ENCODE measurements around the gene GP9.

GP9 gene

DNA sequence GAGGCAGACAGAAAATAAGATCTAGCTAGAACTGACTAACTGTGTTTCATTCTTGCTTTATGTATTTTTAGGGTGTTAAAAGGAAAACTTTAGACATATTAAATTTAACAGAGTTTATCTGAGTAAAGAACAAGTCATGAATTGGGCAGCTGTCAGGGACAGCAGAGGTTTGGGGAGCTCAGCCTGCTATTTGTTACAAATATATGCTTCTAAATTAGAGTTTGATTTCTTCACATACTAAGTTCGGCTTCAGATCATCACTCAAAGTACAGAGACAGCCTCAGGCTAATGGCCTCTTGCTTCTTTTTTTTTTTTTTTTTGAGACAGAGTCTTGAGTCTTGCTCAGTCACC, 37.6 kb upstream of the GP9 start:
- no peaks in the 10 kb centered on the region for H3K36me3 Mint-ChIP-seq (ENCODE audit: low read depth)
- H3K27ac Mint-ChIP-seq, result no peak overlapping the region
- no peak for ATAC-seq
- no peaks in the 10 kb centered on the region for H3K9me3 Mint-ChIP-seq
- H3K4me1 Mint-ChIP-seq, result peaks cover 25% of the 10 kb centered on the region
- H3K27me3 Mint-ChIP-seq, result no peaks in the 10 kb centered on the region
- no peak overlapping the region for H3K4me3 Mint-ChIP-seq
- DNase-seq, result no peak

DNA sequence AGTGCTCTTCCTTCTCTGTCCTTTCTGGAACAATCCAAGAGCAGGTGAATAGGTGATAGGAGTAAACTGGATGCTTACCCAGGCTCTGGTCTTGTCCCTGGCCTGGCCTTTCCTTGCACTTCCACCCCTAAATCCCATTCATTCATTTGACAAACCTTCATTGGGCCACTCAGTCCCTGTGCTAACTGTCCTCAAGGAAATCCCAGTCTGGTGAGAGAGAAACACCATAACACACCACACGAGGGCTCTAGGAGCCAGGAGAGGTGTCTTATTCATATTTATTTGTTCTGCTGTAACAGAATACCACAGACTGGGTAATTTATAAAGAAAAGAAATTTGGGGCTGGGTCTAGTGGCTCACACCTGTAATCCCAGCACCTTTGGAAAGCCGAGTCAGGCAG, 36.7 kb upstream of the GP9 start:
- no peak for ATAC-seq

DNA sequence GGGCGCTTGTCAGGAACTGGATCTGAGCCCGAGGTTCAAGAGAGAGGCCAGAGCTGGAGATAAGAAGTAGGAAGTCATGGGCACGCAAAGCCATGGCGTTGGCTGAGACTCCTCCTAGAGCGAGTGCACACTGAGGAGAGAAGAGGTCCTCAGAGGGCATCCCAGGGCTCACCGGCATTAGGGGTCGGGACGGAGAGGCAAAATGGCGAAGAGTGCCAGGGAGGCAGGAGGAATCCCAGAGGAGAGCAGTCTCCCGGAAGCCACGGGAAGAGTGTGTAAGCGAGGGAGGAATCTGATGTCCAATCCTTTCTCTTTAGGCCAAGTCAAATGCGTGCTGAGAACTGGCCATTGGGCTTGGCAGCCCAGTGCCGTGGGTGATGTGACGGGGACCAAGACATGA, 35.5 kb upstream of the GP9 start:
- H3K4me3 Mint-ChIP-seq, result no peak overlapping the region
- H3K9me3 Mint-ChIP-seq, result no peaks in the 10 kb centered on the region
- H3K4me1 Mint-ChIP-seq, result peaks cover 25% of the 10 kb centered on the region
- no peaks in the 10 kb centered on the region for H3K36me3 Mint-ChIP-seq (ENCODE audit: low read depth)
- ATAC-seq (no peak), DNase-seq (no peak)
- H3K27me3 Mint-ChIP-seq, result no peaks in the 10 kb centered on the region
- H3K27ac Mint-ChIP-seq, result peak overlapping the region; percentile 23

More for the DNA sequence above, 36.7 kb upstream of the GP9 start:
- no peak overlapping the region for H3K27ac Mint-ChIP-seq
- H3K36me3 Mint-ChIP-seq (ENCODE audit: low read depth), result no peaks in the 10 kb centered on the region
- no peak overlapping the region for H3K4me3 Mint-ChIP-seq
- H3K27me3 Mint-ChIP-seq, result no peaks in the 10 kb centered on the region
- H3K9me3 Mint-ChIP-seq, result no peaks in the 10 kb centered on the region
- peaks cover 25% of the 10 kb centered on the region for H3K4me1 Mint-ChIP-seq
- no peak for DNase-seq

DNA sequence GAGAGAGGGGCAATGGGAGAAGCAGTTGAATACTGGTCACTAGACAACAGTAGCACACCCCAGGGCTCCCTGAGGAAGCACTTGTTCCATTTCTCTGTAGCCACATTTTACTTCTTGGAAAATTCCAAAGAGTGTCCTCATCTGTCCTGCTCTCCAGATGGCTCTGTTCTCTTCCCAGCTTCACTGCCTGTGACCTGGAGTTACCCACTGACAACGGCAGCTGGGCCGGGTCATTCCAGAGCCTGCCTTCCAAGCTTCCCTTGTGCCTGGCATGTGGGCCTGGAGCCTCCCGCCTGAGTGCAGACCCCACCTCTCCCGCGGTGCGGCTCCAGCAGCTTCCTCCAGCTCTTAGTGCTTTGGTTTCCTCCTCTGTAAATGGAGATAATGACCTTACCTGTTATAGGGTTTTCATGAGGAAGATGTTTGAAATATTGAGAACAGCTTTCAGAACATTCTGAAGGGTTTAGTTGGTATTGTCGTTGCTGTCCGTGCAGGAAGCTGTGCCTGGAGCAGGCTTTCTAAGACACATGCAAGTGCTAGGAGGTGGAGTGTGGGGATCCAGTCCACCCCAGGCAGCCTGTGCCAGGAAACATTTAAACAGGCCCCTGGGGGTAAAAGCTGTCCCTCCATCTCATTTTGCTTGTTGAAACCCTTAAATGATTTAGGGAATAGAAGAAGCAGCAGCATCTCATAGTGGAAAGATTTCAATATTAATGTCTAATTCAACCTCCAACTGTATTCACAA, 34.7 kb upstream of the GP9 start:
- DNase-seq, result no peak
- Mint-ChIP-seq H3K36me3 (ENCODE audit: low read depth) (no peaks in the 10 kb centered on the region), H3K4me3 (peak overlapping the region; percentile 80), H3K4me1 (peaks cover 25% of the 10 kb centered on the region), H3K9me3 (no peaks in the 10 kb centered on the region), H3K27ac (peak overlapping the region; percentile 92), H3K27me3 (no peaks in the 10 kb centered on the region)
- no peak for ATAC-seq

DNA sequence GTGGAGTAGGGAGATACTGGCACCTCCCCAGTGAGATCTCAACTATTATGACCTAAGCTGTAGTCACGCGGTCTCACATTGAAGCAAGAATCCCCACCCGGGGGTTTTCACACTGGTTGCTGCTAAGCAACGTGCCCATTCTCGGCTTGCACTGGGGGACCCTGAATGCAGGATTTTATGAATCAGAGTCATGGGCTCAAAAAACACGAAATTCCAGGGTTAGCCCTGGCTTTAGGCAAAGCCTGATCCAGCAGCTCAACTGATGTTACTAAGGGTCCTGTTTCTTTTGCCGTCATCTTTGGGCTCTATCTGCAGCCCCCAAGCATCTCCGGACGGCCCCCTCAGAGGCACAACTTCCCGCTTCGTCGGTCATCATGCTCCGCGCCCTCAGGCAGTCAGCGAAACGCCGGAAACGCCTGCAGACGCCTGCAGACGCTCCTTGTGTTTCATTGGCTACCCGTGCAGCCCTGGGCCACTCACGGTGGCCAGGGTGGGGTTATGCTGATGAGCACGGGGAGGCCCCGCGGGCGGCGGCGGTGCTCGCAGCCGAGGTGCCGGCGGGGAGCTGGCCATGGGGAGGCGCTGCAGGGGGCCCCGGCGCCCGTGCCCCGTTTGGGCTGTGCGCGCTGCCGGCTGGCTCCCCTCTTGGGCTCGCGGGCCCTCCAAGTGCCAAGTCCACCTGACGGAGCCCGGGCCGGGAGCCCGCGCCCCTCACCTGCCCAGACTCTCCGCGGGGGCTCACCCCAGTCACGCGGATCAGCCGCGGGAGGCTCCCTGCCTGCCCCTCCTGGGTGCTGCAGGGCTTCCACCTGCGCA, 33.6 kb upstream of the GP9 start:
- H3K27me3 Mint-ChIP-seq, result no peaks in the 10 kb centered on the region
- H3K4me1 Mint-ChIP-seq, result peaks cover 25% of the 10 kb centered on the region
- no peaks in the 10 kb centered on the region for H3K36me3 Mint-ChIP-seq (ENCODE audit: low read depth)
- ATAC-seq (peak; percentile 99), DNase-seq (peak; percentile 93)
- no peaks in the 10 kb centered on the region for H3K9me3 Mint-ChIP-seq
- peak overlapping the region; percentile 92 for H3K27ac Mint-ChIP-seq
- peak overlapping the region; percentile 80 for H3K4me3 Mint-ChIP-seq

DNA sequence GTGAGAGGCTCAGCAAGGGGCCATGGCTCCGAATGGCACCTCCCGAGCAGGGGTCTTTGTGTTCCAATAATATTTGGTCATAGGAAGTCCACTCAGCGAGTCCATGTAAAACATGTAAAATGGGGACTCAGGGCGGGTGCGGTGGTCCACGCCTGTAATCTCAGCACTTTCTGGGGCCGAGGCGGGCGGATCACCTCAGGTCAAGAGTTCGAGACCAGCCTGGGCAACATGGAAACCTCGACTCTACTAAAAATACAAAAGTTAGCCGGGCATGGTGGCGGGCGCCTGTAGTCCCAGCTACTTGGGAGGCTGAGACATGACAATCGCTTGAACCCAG, 33.1 kb upstream of the GP9 start:
- DNase-seq (no peak), ATAC-seq (no peak)
- Mint-ChIP-seq H3K4me3 (peak overlapping the region; percentile 42), H3K36me3 (ENCODE audit: low read depth) (no peaks in the 10 kb centered on the region), H3K27me3 (no peaks in the 10 kb centered on the region), H3K9me3 (no peaks in the 10 kb centered on the region), H3K27ac (no peak overlapping the region), H3K4me1 (peaks cover 21% of the 10 kb centered on the region)

DNA sequence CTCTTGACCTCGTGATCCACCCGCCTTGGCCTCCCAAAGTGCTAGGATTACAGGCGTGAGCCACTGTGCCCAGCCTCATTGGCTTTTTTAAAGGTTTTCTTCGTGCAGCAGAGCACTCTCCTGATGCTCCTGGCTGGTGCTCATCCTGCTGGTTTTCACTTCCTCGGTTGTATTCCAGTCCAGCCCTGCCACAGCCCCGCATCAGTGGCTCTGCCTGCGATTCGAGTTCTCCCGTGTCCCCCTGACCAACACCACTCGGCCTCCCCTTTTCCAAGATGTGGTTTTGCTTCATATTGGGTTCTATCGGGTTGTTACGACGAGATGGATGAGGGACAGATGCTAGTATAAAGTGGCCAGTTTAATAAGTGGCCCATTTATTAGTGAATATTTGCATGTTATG, 31.7 kb upstream of the GP9 start:
- H3K4me3 Mint-ChIP-seq, result no peak overlapping the region
- ATAC-seq, result no peak
- H3K27ac Mint-ChIP-seq, result no peak overlapping the region
- no peak for DNase-seq
- H3K4me1 Mint-ChIP-seq, result peaks cover 17% of the 10 kb centered on the region
- no peaks in the 10 kb centered on the region for H3K27me3 Mint-ChIP-seq
- H3K9me3 Mint-ChIP-seq, result no peaks in the 10 kb centered on the region
- no peaks in the 10 kb centered on the region for H3K36me3 Mint-ChIP-seq (ENCODE audit: low read depth)

DNA sequence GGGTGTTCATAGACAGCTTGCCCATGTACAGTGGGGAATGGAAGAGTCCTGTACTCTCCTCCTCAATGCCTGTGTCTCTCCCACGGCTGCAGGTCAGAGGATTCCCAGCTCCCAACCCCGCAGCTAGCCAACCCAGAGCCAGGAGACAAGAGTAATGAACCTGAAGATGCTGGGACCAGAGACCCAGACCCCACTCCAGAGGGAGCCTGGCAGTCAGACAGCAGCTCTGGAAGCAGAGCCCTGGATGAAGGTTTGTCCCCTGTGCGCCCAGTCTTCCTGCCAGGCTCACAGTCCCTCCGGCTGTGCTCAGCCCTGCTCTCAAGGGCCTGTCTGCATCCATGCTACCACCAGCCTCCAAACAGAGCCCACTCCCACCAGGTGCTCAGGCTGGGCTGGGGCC, 30.0 kb upstream of the GP9 start:
- H3K4me3 Mint-ChIP-seq, result no peak overlapping the region
- H3K9me3 Mint-ChIP-seq, result no peaks in the 10 kb centered on the region
- H3K27ac Mint-ChIP-seq, result no peak overlapping the region

DNA sequence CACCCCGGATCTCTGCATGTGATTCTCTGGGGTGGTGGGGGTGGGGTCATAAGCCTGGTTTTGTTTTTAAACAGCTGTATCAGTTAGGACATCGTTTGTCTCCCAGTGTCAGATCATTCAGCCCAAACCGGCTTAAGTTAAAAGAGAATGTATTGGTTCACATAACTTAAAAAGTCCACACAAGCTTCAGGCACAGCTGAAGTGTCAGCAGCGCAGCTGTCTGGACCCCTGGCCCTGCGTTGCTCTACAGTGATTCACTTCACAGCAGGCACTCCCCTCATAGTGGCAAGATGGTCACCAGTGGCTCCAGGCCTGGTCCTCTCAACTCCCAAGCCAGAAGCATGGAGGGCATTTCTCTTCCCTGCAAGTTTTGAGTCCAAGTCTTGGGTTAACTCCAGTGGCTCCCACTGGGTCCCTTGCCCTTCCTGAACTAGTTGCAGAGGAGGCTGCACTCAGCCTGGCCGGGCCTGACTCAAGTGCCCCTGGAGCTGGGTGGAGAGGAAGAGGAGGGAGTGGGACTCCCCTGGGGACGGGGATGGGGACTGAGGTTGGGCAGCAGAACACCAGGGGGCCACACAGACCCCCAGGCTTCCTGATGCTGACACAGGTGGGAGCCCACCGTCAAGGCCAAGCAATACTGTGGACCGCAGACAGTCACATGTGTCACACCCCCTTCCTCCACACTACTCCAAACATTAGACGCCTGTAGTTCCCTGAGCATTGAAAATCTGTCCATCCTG, 28.9 kb upstream of the GP9 start:
- no peak for ATAC-seq
- DNase-seq, result no peak
- no peaks in the 10 kb centered on the region for H3K36me3 Mint-ChIP-seq (ENCODE audit: low read depth)
- H3K9me3 Mint-ChIP-seq, result no peaks in the 10 kb centered on the region
- H3K27ac Mint-ChIP-seq, result no peak overlapping the region
- H3K27me3 Mint-ChIP-seq, result no peaks in the 10 kb centered on the region
- H3K4me1 Mint-ChIP-seq, result peaks cover 15% of the 10 kb centered on the region
- H3K4me3 Mint-ChIP-seq, result no peak overlapping the region

More for the DNA sequence above, 30.0 kb upstream of the GP9 start:
- H3K4me1 Mint-ChIP-seq, result peaks cover 19% of the 10 kb centered on the region
- no peaks in the 10 kb centered on the region for H3K36me3 Mint-ChIP-seq (ENCODE audit: low read depth)
- ATAC-seq, result no peak
- DNase-seq, result no peak
- H3K27me3 Mint-ChIP-seq, result no peaks in the 10 kb centered on the region

DNA sequence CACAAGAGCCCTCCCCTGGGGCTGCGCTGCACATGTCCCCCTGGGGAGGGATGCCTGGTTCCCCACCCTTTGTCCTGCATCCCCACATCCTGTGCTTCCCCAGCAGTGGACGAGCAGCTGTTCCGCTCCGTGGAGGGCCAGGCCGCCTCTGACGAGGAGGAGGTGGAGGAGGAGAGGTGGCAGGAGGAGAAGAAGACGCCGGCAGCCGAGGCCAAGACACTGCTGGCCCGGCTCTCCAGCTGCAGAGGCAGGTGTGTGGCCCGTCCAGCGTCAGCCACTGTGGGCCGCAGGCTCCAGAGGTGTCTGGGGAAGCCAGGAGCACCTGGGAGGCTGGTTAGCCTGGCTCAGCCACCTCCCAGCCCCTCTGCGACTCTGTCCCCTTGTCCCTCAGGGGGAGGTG, 27.9 kb upstream of the GP9 start:
- DNase-seq, result no peak
- Mint-ChIP-seq H3K27me3 (no peaks in the 10 kb centered on the region), H3K27ac (no peak overlapping the region), H3K4me3 (no peak overlapping the region), H3K4me1 (peaks cover 12% of the 10 kb centered on the region), H3K36me3 (ENCODE audit: low read depth) (no peaks in the 10 kb centered on the region), H3K9me3 (no peaks in the 10 kb centered on the region)
- ATAC-seq, result no peak

DNA sequence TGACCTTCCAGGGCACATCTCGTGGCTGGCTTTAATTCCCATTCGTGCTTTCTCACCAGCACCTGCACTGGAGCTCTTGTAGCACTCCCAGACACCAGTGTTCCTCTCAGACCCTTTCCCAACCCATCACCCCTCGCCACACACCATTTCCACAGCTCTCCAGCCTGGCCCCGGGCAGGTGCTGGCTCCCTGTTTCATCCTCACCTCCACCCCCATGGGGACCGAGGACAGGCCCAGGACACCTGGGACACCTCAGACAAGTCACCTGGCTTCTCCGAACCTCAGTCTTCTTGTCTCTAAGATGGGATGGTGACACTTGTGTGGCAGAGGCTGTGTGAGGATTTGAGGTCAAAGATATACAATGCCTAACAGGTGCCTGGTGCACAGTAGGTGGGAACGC, 27.4 kb upstream of the GP9 start:
- ATAC-seq (no peak), DNase-seq (no peak)
- no peak overlapping the region for H3K4me3 Mint-ChIP-seq
- no peak overlapping the region for H3K27ac Mint-ChIP-seq
- no peaks in the 10 kb centered on the region for H3K9me3 Mint-ChIP-seq
- H3K4me1 Mint-ChIP-seq, result peaks cover 12% of the 10 kb centered on the region
- H3K27me3 Mint-ChIP-seq, result no peaks in the 10 kb centered on the region
- no peaks in the 10 kb centered on the region for H3K36me3 Mint-ChIP-seq (ENCODE audit: low read depth)

DNA sequence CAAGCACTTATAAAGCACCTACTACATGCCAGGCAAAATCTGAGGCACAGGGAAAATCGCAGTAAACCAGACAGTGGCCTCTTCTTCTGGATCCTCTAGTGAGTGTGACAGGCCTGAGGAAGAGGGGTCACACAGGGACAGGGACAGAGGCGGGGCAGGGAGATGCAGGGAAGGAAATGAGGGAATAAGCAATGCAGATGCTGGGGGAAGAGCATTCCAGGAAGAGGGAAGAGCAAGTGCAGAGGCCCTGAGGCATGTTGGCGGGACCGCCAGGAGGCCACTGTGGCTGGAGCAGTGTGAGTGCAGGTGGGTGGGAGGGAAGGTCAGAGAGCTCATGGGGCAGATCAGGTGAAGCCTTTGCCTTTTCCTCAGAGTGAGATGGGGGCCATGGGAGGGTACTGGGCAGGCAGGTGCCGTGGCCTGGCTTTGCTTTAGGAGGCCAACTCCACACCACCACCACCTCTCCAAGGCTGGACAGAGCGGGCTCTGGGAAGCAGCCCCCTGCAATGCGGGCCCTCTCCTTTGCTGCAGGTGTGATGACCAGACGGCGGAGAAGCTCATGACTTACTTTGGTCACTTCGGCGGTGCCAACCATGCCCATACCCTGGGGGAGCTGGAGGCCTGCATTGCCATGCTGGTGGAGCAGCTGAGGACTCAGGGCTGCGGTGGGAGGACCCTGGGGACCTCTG, 26.8 kb upstream of the GP9 start:
- Mint-ChIP-seq H3K4me3 (no peak overlapping the region), H3K27ac (no peak overlapping the region), H3K9me3 (no peaks in the 10 kb centered on the region)

DNA sequence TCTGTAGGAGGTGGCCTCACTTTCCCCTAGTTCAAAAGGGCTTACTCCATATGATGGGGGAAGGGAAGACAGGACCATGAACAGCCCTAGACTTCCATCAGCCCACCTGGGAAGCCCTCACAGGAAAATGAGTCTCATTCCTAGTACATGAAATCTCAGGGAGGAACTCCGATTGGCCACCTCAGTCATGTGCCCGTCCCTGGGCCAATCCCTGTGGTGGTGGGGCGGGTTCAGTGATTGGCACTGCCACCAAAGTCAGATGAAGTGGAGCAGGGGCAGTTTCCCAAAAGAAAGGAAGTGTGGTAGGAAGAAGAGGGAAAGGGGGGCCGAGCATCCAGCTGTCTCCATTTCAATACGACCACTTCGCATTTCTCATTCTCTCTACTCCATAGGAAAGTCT, 25.9 kb upstream of the GP9 start:
- DNase-seq (no peak), ATAC-seq (peak; percentile 37)
- H3K27ac Mint-ChIP-seq, result no peak overlapping the region
- peaks cover 1% of the 10 kb centered on the region for H3K27me3 Mint-ChIP-seq
- peaks cover 12% of the 10 kb centered on the region for H3K4me1 Mint-ChIP-seq
- no peak overlapping the region for H3K4me3 Mint-ChIP-seq
- no peaks in the 10 kb centered on the region for H3K9me3 Mint-ChIP-seq
- H3K36me3 Mint-ChIP-seq (ENCODE audit: low read depth), result no peaks in the 10 kb centered on the region

More for the DNA sequence above, 26.8 kb upstream of the GP9 start:
- H3K36me3 Mint-ChIP-seq (ENCODE audit: low read depth), result no peaks in the 10 kb centered on the region
- peaks cover 12% of the 10 kb centered on the region for H3K4me1 Mint-ChIP-seq
- DNase-seq (no peak), ATAC-seq (no peak)
- H3K27me3 Mint-ChIP-seq, result peaks cover 1% of the 10 kb centered on the region

DNA sequence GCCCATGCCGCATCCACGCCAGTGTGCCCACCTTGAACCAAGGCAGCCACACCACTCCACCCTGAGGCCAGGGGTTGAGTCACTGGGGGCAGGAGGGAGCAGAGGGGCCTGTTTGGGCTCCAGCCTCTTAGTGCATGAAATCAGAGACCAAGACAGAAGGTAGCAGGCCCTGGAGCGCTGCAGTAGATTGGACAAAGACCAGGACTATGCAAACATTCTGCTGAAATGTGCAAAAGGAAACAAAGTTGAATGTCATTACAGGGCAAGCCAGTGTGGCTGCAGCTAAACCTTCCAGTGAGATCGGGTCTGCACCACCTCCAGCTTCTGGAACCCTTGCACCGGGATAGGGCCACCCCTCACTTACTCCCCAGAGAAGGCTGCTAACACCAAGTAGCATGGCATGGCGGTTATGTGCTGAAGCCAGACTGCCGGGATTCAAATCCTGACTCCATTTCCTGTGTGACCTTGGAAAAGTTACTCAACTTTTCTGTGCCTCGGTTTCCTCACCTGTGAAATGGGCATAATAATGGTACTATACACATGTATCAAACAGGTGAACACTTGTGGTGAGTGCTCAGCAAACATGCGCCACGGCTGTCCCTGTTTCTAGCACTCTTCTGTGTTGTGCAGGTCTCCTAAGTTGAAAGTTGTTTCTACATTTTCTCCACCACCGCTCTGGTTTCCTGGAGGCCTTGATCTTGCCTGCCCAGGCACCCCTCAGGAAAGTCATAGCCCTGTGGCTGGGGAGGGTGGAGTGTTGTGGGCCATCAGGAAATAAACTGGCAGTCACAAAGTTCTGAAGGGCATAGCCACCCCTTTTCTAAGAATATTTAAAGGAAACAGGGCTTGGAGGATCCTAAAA, 25.0 kb upstream of the GP9 start:
- DNase-seq (no peak), ATAC-seq (no peak)
- Mint-ChIP-seq H3K9me3 (no peaks in the 10 kb centered on the region), H3K27ac (no peak overlapping the region), H3K27me3 (peaks cover 9% of the 10 kb centered on the region), H3K36me3 (ENCODE audit: low read depth) (no peaks in the 10 kb centered on the region), H3K4me3 (no peak overlapping the region), H3K4me1 (peaks cover 12% of the 10 kb centered on the region)

All from activated naive CD8-positive, alpha-beta T cell treated with anti-CD3 and anti-CD28 coated beads, Interleukin-2, amount 50 U/mL, for 24 hours (primary cell).